Astrocyte (in vitro differentiated cells and primary cell): Measurements from ENCODE around the gene MEGF8.

ENCODE experiments used
- EZH2 ChIP-seq: IDR thresholded peaks from 2 replicates; pipeline ENCODE4 v1.6.1; 2012; ENCODE audit warnings: mild to moderate bottlenecking, low read length, inconsistent platforms; ENCODE audit not compliant: insufficient read depth
- TF ChIP-seq, protein P1 (sequence below): IDR thresholded peaks from 2 replicates; pipeline ENCODE4 v1.5.1; 2011; ENCODE audit warnings: low read depth, mild to moderate bottlenecking, inconsistent platforms, low read length, moderate library complexity; ENCODE audit not compliant: insufficient read depth

GRCh38 chr19:42345191-42345812 is 19.9 kb downstream of the MEGF8 start:
- TF ChIP-seq EZH2: no peak
- TF ChIP-seq, protein P1, sequence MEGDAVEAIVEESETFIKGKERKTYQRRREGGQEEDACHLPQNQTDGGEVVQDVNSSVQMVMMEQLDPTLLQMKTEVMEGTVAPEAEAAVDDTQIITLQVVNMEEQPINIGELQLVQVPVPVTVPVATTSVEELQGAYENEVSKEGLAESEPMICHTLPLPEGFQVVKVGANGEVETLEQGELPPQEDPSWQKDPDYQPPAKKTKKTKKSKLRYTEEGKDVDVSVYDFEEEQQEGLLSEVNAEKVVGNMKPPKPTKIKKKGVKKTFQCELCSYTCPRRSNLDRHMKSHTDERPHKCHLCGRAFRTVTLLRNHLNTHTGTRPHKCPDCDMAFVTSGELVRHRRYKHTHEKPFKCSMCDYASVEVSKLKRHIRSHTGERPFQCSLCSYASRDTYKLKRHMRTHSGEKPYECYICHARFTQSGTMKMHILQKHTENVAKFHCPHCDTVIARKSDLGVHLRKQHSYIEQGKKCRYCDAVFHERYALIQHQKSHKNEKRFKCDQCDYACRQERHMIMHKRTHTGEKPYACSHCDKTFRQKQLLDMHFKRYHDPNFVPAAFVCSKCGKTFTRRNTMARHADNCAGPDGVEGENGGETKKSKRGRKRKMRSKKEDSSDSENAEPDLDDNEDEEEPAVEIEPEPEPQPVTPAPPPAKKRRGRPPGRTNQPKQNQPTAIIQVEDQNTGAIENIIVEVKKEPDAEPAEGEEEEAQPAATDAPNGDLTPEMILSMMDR: no peak
